Measurements from ENCODE around the gene CAMK2B. TPM values are rescaled to one million over a fixed set of nuclear protein-coding genes. Genes with fewer than 3 reads are reported as not detected.

CAMK2B gene
- total and polyA plus RNA-seq, 9 donors: 3.1 to 13.9 (median 10.1) TPM

DNA sequence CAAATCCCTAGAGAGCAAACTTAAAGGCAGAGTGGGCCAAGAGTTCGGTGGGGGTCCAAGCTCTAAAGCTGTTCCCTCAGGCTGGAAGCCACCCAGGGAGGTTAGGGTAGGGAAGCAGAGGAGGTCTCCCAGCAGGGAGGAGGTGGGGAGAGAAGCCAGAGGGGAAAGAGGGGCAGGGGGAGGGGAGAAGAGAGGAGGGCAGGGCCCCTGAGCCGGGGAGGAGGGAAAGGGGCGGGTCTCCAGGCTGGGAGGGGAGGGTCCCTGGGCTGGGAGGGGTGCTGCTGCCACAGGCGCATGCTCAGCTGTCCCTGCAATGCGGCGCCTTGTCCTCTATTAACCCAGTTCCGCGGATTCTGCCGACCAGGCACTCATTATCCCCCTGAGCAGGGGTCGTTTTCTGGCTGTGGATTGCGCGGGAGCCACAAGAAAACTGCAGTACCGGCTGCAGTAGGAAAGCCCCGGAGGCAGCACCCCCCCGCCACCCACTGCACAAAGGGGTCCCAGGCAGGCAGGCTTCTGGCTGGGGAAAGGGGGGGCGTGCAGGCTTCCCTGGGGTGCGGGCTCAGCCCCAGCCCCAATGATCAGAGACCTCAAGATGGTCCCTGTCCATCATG lies 49.3 kb downstream of the CAMK2B start:
- Histone ChIP-seq H3K4me1 (ENCODE audit: control insufficient read depth, insufficient read depth, low read length) (peaks cover 10% of the 10 kb centered on the region), H3K9me3 (replicated peaks; ENCODE audit: control insufficient read depth, low read depth, low read length) (no peaks in the 10 kb centered on the region), H3K36me3 (ENCODE audit: control insufficient read depth, insufficient read depth, low read length) (no peaks in the 10 kb centered on the region), H3K27me3 (ENCODE audit: control insufficient read depth, insufficient read depth, low read length) (no peaks in the 10 kb centered on the region), H3K4me3 (ENCODE audit: low read length) (no peak overlapping the region), H3K27ac (ENCODE audit: low read length) (no peak overlapping the region)
- peak; percentile 68 for DNase-seq
- 23% methylated on average over 15 of the region's 17 CpGs for WGBS (ENCODE audit: insufficient coverage)

DNA sequence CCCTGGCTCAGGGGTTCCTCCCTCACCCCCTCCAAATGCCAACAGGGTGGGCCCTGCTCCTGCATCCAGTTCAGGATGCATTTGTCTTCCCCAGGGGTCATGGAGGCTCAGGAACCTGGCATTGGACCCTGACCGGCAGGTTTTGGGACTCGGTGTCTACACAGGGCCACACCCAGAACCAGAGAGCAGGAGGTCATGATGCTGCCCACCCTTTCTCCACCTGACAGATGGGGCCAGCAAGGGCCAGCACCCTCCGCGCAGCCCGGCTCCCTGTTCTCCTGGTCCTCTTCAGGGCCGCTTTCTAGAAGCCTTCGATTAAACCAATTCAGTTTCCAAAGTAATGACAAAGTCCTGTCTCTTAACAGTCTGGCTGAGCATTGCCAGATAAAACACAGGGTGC lies 50.2 kb downstream of the CAMK2B start:
- Histone ChIP-seq H3K27me3 (ENCODE audit: control insufficient read depth, insufficient read depth, low read length) (no peaks in the 10 kb centered on the region), H3K4me1 (ENCODE audit: control insufficient read depth, insufficient read depth, low read length) (peaks cover 10% of the 10 kb centered on the region), H3K4me3 (ENCODE audit: low read length) (no peak overlapping the region), H3K36me3 (ENCODE audit: control insufficient read depth, insufficient read depth, low read length) (no peaks in the 10 kb centered on the region), H3K9me3 (replicated peaks; ENCODE audit: control insufficient read depth, low read depth, low read length) (no peaks in the 10 kb centered on the region), H3K27ac (ENCODE audit: low read length) (no peak overlapping the region)
- no peak for DNase-seq
- 80% methylated on average over 7 of the region's 7 CpGs for WGBS (ENCODE audit: insufficient coverage)

GRCh38 chr7:44274623-44274975 lies 50.8 kb downstream of the CAMK2B start:
- DNase-seq: no peak
- Histone ChIP-seq H3K36me3 (ENCODE audit: control insufficient read depth, insufficient read depth, low read length) (no peaks in the 10 kb centered on the region), H3K4me3 (ENCODE audit: low read length) (no peak overlapping the region), H3K27ac (ENCODE audit: low read length) (no peak overlapping the region), H3K4me1 (ENCODE audit: control insufficient read depth, insufficient read depth, low read length) (peaks cover 10% of the 10 kb centered on the region), H3K9me3 (replicated peaks; ENCODE audit: control insufficient read depth, low read depth, low read length) (no peaks in the 10 kb centered on the region), H3K27me3 (ENCODE audit: control insufficient read depth, insufficient read depth, low read length) (no peaks in the 10 kb centered on the region)
- WGBS (ENCODE audit: insufficient coverage): 100% methylated on average over 2 of the region's 3 CpGs

- Histone ChIP-seq H3K4me3 (ENCODE audit: low read length) (no peak overlapping the region), H3K9me3 (replicated peaks; ENCODE audit: control insufficient read depth, low read depth, low read length) (no peaks in the 10 kb centered on the region), H3K27me3 (ENCODE audit: control insufficient read depth, insufficient read depth, low read length) (no peaks in the 10 kb centered on the region), H3K36me3 (ENCODE audit: control insufficient read depth, insufficient read depth, low read length) (no peaks in the 10 kb centered on the region), H3K27ac (ENCODE audit: low read length) (no peak overlapping the region), H3K4me1 (ENCODE audit: control insufficient read depth, insufficient read depth, low read length) (peaks cover 11% of the 10 kb centered on the region)
- DNase-seq: no peak
- 65% methylated on average over 13 of the region's 22 CpGs for WGBS (ENCODE audit: insufficient coverage)
Measured at GRCh38 chr7:44273681-44274622, 51.4 kb downstream of the CAMK2B start.

GRCh38 chr7:44272981-44273380 lies 52.4 kb downstream of the CAMK2B start:
- no peaks in the 10 kb centered on the region for H3K27me3 ChIP-seq (ENCODE audit: control insufficient read depth, insufficient read depth, low read length)
- 83% methylated on average over 3 of the region's 6 CpGs for WGBS (ENCODE audit: insufficient coverage)
- DNase-seq: no peak
- H3K4me3 ChIP-seq (ENCODE audit: low read length): no peak overlapping the region
- no peaks in the 10 kb centered on the region for H3K36me3 ChIP-seq (ENCODE audit: control insufficient read depth, insufficient read depth, low read length)
- H3K4me1 ChIP-seq (ENCODE audit: control insufficient read depth, insufficient read depth, low read length): peaks cover 14% of the 10 kb centered on the region
- no peak overlapping the region for H3K27ac ChIP-seq (ENCODE audit: low read length)
- no peaks in the 10 kb centered on the region for H3K9me3 ChIP-seq (replicated peaks; ENCODE audit: control insufficient read depth, low read depth, low read length)

DNA sequence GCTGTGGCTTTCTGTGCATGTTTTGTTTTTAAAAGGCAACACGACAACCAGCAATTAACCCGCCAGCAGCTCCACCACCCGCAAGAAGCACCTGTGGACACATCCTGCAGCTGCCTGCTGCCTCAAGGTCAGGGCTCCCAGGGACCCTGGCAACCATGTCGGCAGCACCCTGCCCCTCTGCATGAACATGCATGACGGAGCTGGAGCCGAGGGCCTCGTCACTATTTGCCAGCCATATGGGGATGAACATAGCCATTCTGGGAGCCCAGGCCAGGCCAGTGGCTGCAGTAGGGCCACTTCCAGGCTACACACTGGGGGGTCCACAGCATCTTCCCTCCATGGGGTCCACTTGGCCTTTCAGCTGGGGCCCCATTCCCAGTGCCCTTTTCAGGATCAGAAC lies 52.9 kb downstream of the CAMK2B start:
- Histone ChIP-seq H3K4me1 (ENCODE audit: control insufficient read depth, insufficient read depth, low read length) (peaks cover 14% of the 10 kb centered on the region), H3K27me3 (ENCODE audit: control insufficient read depth, insufficient read depth, low read length) (peaks cover 3% of the 10 kb centered on the region), H3K36me3 (ENCODE audit: control insufficient read depth, insufficient read depth, low read length) (no peaks in the 10 kb centered on the region), H3K27ac (ENCODE audit: low read length) (no peak overlapping the region), H3K9me3 (replicated peaks; ENCODE audit: control insufficient read depth, low read depth, low read length) (no peaks in the 10 kb centered on the region), H3K4me3 (ENCODE audit: low read length) (no peak overlapping the region)
- 78% methylated on average over 7 of the region's 7 CpGs for WGBS (ENCODE audit: insufficient coverage)
- DNase-seq: no peak

- Histone ChIP-seq H3K27me3 (ENCODE audit: control insufficient read depth, insufficient read depth, low read length) (peaks cover 15% of the 10 kb centered on the region), H3K4me3 (ENCODE audit: low read length) (no peak overlapping the region), H3K36me3 (ENCODE audit: control insufficient read depth, insufficient read depth, low read length) (no peaks in the 10 kb centered on the region), H3K27ac (ENCODE audit: low read length) (no peak overlapping the region), H3K9me3 (replicated peaks; ENCODE audit: control insufficient read depth, low read depth, low read length) (no peaks in the 10 kb centered on the region), H3K4me1 (ENCODE audit: control insufficient read depth, insufficient read depth, low read length) (peaks cover 4% of the 10 kb centered on the region)
- 88% methylated on average over 5 of the region's 7 CpGs for WGBS (ENCODE audit: insufficient coverage)
- no peak for DNase-seq
Measured at GRCh38 chr7:44269943-44270493, 55.4 kb downstream of the CAMK2B start.

DNA sequence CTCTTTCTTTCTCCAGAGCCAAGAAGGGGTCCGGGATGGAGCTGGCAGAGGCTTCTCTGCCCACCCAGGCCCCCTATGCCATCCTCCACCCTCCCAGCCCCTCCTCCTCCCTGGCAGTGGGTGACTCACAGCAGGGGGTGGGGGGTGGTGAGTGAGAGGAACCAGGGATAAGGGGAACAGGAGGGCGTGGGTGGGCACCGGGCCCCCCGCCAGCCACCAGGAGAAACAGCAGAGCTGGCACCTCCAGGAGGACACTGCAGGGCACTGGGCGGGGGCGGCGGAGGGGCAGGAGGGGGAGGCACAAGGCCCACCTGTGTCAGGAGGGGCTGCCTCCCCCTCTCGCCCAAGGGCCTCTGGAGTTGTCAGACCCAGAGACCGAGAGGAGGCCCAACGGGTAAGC lies 56.0 kb downstream of the CAMK2B start:
- Histone ChIP-seq H3K27ac (ENCODE audit: low read length) (no peak overlapping the region), H3K4me1 (ENCODE audit: control insufficient read depth, insufficient read depth, low read length) (peaks cover 4% of the 10 kb centered on the region), H3K9me3 (replicated peaks; ENCODE audit: control insufficient read depth, low read depth, low read length) (no peaks in the 10 kb centered on the region), H3K36me3 (ENCODE audit: control insufficient read depth, insufficient read depth, low read length) (no peaks in the 10 kb centered on the region), H3K4me3 (ENCODE audit: low read length) (no peak overlapping the region), H3K27me3 (ENCODE audit: control insufficient read depth, insufficient read depth, low read length) (peaks cover 19% of the 10 kb centered on the region)
- DNase-seq: no peak
- 88% methylated on average over 8 of the region's 10 CpGs for WGBS (ENCODE audit: insufficient coverage)

DNA sequence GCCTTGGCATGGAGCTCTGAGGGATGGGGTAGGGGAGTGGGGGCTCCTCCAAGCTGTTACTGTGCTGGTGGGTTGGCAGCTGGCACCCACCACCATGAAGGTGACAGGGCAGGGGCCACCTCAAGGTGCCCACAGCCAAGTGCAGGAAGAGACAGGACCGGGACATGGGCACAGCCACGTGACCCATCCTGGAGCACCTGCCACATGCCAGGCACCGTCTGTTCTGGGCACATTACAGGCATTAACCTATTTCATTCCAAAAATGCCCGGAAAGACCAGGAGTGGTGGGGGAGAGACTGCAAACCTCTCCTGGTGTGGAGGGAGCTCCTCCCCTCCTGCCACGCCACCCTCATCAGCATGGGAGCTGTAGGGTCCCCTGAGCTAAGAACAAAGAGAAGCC lies 56.7 kb downstream of the CAMK2B start:
- no peaks in the 10 kb centered on the region for H3K36me3 ChIP-seq (ENCODE audit: control insufficient read depth, insufficient read depth, low read length)
- H3K27ac ChIP-seq (ENCODE audit: low read length): no peak overlapping the region
- peaks cover 27% of the 10 kb centered on the region for H3K27me3 ChIP-seq (ENCODE audit: control insufficient read depth, insufficient read depth, low read length)
- no peak for DNase-seq
- H3K4me1 ChIP-seq (ENCODE audit: control insufficient read depth, insufficient read depth, low read length): peaks cover 4% of the 10 kb centered on the region
- H3K9me3 ChIP-seq (replicated peaks; ENCODE audit: control insufficient read depth, low read depth, low read length): no peaks in the 10 kb centered on the region
- no CpG with 5 or more reads among the region's 5 CpGs for WGBS (ENCODE audit: insufficient coverage)
- H3K4me3 ChIP-seq (ENCODE audit: low read length): no peak overlapping the region

DNA sequence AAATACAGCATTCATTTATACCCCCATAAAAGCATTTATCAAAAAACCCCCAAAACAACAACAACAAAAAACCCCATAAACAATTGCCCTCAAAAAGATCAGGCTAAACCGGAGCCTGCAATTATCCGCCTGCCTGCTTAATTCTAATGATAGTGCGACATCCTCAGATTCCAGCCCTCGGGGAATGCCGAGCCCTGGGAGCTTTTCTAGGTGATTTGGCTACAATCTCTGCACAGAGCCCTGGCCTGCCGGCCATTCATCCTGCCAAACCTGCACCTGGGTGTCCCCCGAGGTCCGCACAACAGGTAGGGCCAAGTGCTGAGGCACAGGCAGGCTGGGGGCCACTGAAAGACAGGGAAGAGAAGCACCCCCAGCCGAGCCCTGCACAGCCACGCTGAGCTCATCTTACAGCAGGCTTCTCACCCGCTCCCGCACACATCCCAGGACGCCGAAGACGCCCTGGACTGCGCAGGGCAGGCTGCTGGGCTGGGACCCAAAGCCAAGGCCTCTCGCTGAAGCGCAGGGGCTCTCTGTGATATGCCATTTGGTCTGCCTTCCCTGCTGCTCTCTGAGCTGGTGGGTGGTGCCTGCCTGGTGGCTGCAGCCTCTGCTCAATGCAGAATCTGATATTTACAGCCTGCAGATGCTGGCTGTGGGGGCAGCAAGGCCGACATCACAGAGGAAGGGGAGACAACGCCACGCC lies 57.5 kb downstream of the CAMK2B start:
- 25% methylated on average over 18 of the region's 21 CpGs for WGBS (ENCODE audit: insufficient coverage)
- Histone ChIP-seq H3K9me3 (replicated peaks; ENCODE audit: control insufficient read depth, low read depth, low read length) (no peaks in the 10 kb centered on the region), H3K27me3 (ENCODE audit: control insufficient read depth, insufficient read depth, low read length) (peaks cover 28% of the 10 kb centered on the region), H3K27ac (ENCODE audit: low read length) (no peak overlapping the region), H3K4me3 (ENCODE audit: low read length) (no peak overlapping the region), H3K4me1 (ENCODE audit: control insufficient read depth, insufficient read depth, low read length) (peaks cover 4% of the 10 kb centered on the region), H3K36me3 (ENCODE audit: control insufficient read depth, insufficient read depth, low read length) (no peaks in the 10 kb centered on the region)
- no peak for DNase-seq
